HEK293 (cell line): ENCODE results near the gene C11orf98.

Source experiments
- ATF2 ChIP-seq: fragments of 450-650 bp; formaldehyde crosslinking; IDR thresholded peaks from 2 replicates; pipeline ENCODE4 v1.5.1; 2016; ENCODE audit warnings: missing biosample characterization, missing genetic modification characterization, low read depth
- HIC1 ChIP-seq: fragments of 450-650 bp; formaldehyde crosslinking; IDR thresholded peaks from 2 replicates; pipeline ENCODE4 v1.5.1; 2016; ENCODE audit warnings: missing biosample characterization, missing genetic modification characterization
- MYNN ChIP-seq: fragments of 450-650 bp; formaldehyde crosslinking; IDR thresholded peaks from 2 replicates; pipeline ENCODE4 v1.5.1; 2016; ENCODE audit warnings: missing biosample characterization, missing genetic modification characterization, borderline replicate concordance
- PATZ1 ChIP-seq: fragments of 450-650 bp; formaldehyde crosslinking; IDR thresholded peaks from 2 replicates; pipeline ENCODE4 v1.5.1; 2016; ENCODE audit warnings: missing biosample characterization, missing genetic modification characterization
- PBX3 ChIP-seq: sonication (generic); formaldehyde crosslinking; IDR thresholded peaks from 2 replicates; pipeline ENCODE4 v1.8.1; 2022; ENCODE audit warnings: mild to moderate bottlenecking, moderate library complexity, missing genetic modification reagents
- PRDM1 ChIP-seq: fragments of 450-650 bp; formaldehyde crosslinking; IDR thresholded peaks from 2 replicates; pipeline ENCODE4; 2016; ENCODE audit warnings: missing biosample characterization, missing genetic modification characterization
- PRDM10 ChIP-seq: fragments of 450-650 bp; formaldehyde crosslinking; IDR thresholded peaks from 2 replicates; pipeline ENCODE4 v1.5.1; 2016; ENCODE audit warnings: missing biosample characterization, missing genetic modification characterization
- SP3 ChIP-seq: fragments of 450-650 bp; formaldehyde crosslinking; IDR thresholded peaks from 2 replicates; pipeline ENCODE4 v1.5.1; 2016; ENCODE audit warnings: missing biosample characterization, missing genetic modification characterization
- TRIM28 ChIP-seq: IDR thresholded peaks from 2 replicates; pipeline ENCODE4 v1.6.1; 2011; ENCODE audit warnings: low read length, control low read depth, borderline replicate concordance
- ZEB2 ChIP-seq: fragments of 450-650 bp; formaldehyde crosslinking; IDR thresholded peaks from 2 replicates; pipeline ENCODE4 v1.5.1; 2016; ENCODE audit warnings: missing biosample characterization, missing genetic modification characterization
- ZNF2 ChIP-seq: fragments of 450-650 bp; formaldehyde crosslinking; IDR thresholded peaks from 2 replicates; pipeline ENCODE4 v1.5.1; 2016; ENCODE audit warnings: missing biosample characterization, missing genetic modification characterization
- ZNF221 ChIP-seq: fragments of 450-650 bp; formaldehyde crosslinking; IDR thresholded peaks from 2 replicates; pipeline ENCODE4 v1.5.1; 2017; ENCODE audit warnings: missing biosample characterization, missing genetic modification characterization, borderline replicate concordance
- ZNF449 ChIP-seq: fragments of 450-650 bp; formaldehyde crosslinking; IDR thresholded peaks from 2 replicates; pipeline ENCODE4 v1.5.1; 2017; ENCODE audit warnings: missing biosample characterization, mild to moderate bottlenecking, missing genetic modification characterization, moderate library complexity
- ZNF518A ChIP-seq: fragments of 450-650 bp; formaldehyde crosslinking; conservative IDR thresholded peaks from 2 replicates; pipeline ENCODE4 v1.5.1; 2016; ENCODE audit warnings: low read depth, missing biosample characterization, missing genetic modification characterization
- ZNF521 ChIP-seq: fragments of 450-650 bp; formaldehyde crosslinking; IDR thresholded peaks from 2 replicates; pipeline ENCODE4 v1.5.1; 2017; ENCODE audit warnings: missing biosample characterization, mild to moderate bottlenecking, missing genetic modification characterization
- ZNF530 ChIP-seq: fragments of 450-650 bp; formaldehyde crosslinking; IDR thresholded peaks from 2 replicates; pipeline ENCODE4 v1.5.1; 2016; ENCODE audit warnings: low read depth, missing biosample characterization, missing genetic modification characterization
- ZNF664 ChIP-seq: fragments of 450-650 bp; formaldehyde crosslinking; IDR thresholded peaks from 2 replicates; pipeline ENCODE4 v1.5.1; 2016; ENCODE audit warnings: missing biosample characterization, missing genetic modification characterization
- ZSCAN4 ChIP-seq: fragments of 450-650 bp; formaldehyde crosslinking; IDR thresholded peaks from 2 replicates; pipeline ENCODE4 v1.5.1; 2017; ENCODE audit warnings: missing biosample characterization, missing genetic modification characterization

The C11orf98 gene

GRCh38 chr11:62705880-62706849 is 41.2 kb upstream of the C11orf98 start (continued):
- TF ChIP-seq HIC1 (peak; percentile 87), ZEB2 (tag by site-specific recombination) (no peak; the same call in 1 of the 2 replicates), PRDM1 (no peak; the same call in 1 of the 2 replicates), ZNF530 (no peak), ZNF221 (tag by site-specific recombination) (no peak), ZNF521 (tag by site-specific recombination) (no peak), MYNN (tag by site-specific recombination) (peak; percentile 40; the same call in 1 of the 2 replicates), ZNF2 (tag by site-specific recombination) (peak; percentile 59), ZNF449 (tag by site-specific recombination) (no peak), PATZ1 (tag by site-specific recombination) (peak; percentile 83), PBX3 (CRISPR knock-in tag) (peak; percentile 58; the same call in 1 of the 2 replicates), SP3 (tag by site-specific recombination) (peak; percentile 86), PRDM10 (tag by site-specific recombination) (peak; percentile 26; the same call in 1 of the 2 replicates), ATF2 (tag by site-specific recombination) (no peak), TRIM28 (peak; percentile 41; the same call in 1 of the 2 replicates), ZNF518A (tag by site-specific recombination) (no peak), ZNF664 (tag by site-specific recombination) (no peak), ZSCAN4 (no peak)
